ENCODE results near the gene SORL1. TPM values are rescaled to one million over a fixed set of nuclear protein-coding genes. Genes with fewer than 3 reads are reported as not detected.
A peak's percentile ranks its signal among the peaks of the same experiment; 100 is the strongest.

The SORL1 gene
- total RNA-seq, 1 donor from 2014 or later = 39.0 TPM

GRCh38 chr11:121670805-121671282 is 218.7 kb downstream of the SORL1 start:
- Mint-ChIP-seq H3K4me1 (ENCODE audit: unreplicated experiment) (peaks cover 42% of the 10 kb centered on the region), H3K9me3 (no peaks in the 10 kb centered on the region), H3K27me3 (peaks cover 4% of the 10 kb centered on the region), H3K4me3 (peak overlapping the region; percentile 9), H3K36me3 (no peaks in the 10 kb centered on the region), H3K27ac (peak overlapping the region; percentile 25)
- no peak for DNase-seq (ENCODE audit: extremely low spot score, unreplicated experiment)
- TF ChIP-seq CTCF (conservative IDR thresholded peaks at IDR 0.05) = no peak

GRCh38 chr11:121671283-121672168 is 219.4 kb downstream of the SORL1 start:
- H3K27me3 Mint-ChIP-seq = peaks cover 4% of the 10 kb centered on the region
- no peak for DNase-seq (ENCODE audit: extremely low spot score, unreplicated experiment)
- H3K4me1 Mint-ChIP-seq (ENCODE audit: unreplicated experiment) = peaks cover 42% of the 10 kb centered on the region
- no peaks in the 10 kb centered on the region for H3K36me3 Mint-ChIP-seq
- H3K4me3 Mint-ChIP-seq = peak overlapping the region; percentile 59
- H3K9me3 Mint-ChIP-seq = no peaks in the 10 kb centered on the region
- peak overlapping the region; percentile 45 for H3K27ac Mint-ChIP-seq
- TF ChIP-seq CTCF (conservative IDR thresholded peaks at IDR 0.05) = no peak

- H3K9me3 Mint-ChIP-seq = no peaks in the 10 kb centered on the region
- no peak for DNase-seq (ENCODE audit: extremely low spot score, unreplicated experiment)
- TF ChIP-seq CTCF (conservative IDR thresholded peaks at IDR 0.05) = no peak
- H3K4me3 Mint-ChIP-seq = no peak overlapping the region
- peaks cover 42% of the 10 kb centered on the region for H3K4me1 Mint-ChIP-seq (ENCODE audit: unreplicated experiment)
- H3K27ac Mint-ChIP-seq = no peak overlapping the region
- peaks cover 4% of the 10 kb centered on the region for H3K27me3 Mint-ChIP-seq
- no peaks in the 10 kb centered on the region for H3K36me3 Mint-ChIP-seq
Observed at GRCh38 chr11:121672630-121673487, 220.7 kb downstream of the SORL1 start.

GRCh38 chr11:121681550-121682268 is 229.6 kb downstream of the SORL1 start:
- TF ChIP-seq CTCF (conservative IDR thresholded peaks at IDR 0.05) = no peak
- no peak for DNase-seq (ENCODE audit: extremely low spot score, unreplicated experiment)
- Mint-ChIP-seq H3K27ac (no peak overlapping the region), H3K36me3 (no peaks in the 10 kb centered on the region), H3K27me3 (no peaks in the 10 kb centered on the region), H3K4me3 (no peak overlapping the region), H3K4me1 (ENCODE audit: unreplicated experiment) (peaks cover 9% of the 10 kb centered on the region), H3K9me3 (peaks cover 4% of the 10 kb centered on the region)

Other genes starting within 250 kb of the SORL1 start
- 43.9 and 48.0 TPM in 2 replicates for gene SC5D, start 159.5 kb upstream of the SORL1 start, total RNA-seq (ENCODE audit: low replicate concordance)